ENCODE measurements around the gene RARB. TPM values are rescaled to one million over a fixed set of nuclear protein-coding genes. Genes with fewer than 3 reads are reported as not detected.

The RARB gene
- total and polyA plus RNA-seq, 11 donors, result 4.3 to 21.0 (median 16.3) TPM

- Histone ChIP-seq H3K4me1 (peaks cover 8 to 74% (median 56%) of the 10 kb centered on the region in 12 donors), H3K36me3 (no peaks in the 10 kb centered on the region), H3K9me3 (no peaks in the 10 kb centered on the region), H3K27ac (peak overlapping the region in 8 of 12 donors; percentile 70 to 92 (median 80)), H3K27me3 (no peaks in the 10 kb centered on the region), H3K4me3 (no peak overlapping the region)
- intact Hi-C loops (cut with DNase I), result loop anchor here in 2 of 10 donors (5.0 kb wide), 1 partner anchor 37 kb away; no protein-coding TSS in a partner anchor
- peak in 1 of 5 donors; percentile 48 for DNase-seq
- peak; percentile 11 to 31 (median 17) for ATAC-seq
- TF ChIP-seq POLR2A (IDR thresholded peaks at IDR 0.05) (no peak), CTCF (IDR thresholded peaks at IDR 0.05) (no peak)
- 55 to 61% (median 58%) methylated on average over 2 of the region's 2 CpGs for WGBS, 4 donors
These were observed 41.5 kb downstream of the RARB start for GRCh38 chr3:25469558-25469957.

DNA sequence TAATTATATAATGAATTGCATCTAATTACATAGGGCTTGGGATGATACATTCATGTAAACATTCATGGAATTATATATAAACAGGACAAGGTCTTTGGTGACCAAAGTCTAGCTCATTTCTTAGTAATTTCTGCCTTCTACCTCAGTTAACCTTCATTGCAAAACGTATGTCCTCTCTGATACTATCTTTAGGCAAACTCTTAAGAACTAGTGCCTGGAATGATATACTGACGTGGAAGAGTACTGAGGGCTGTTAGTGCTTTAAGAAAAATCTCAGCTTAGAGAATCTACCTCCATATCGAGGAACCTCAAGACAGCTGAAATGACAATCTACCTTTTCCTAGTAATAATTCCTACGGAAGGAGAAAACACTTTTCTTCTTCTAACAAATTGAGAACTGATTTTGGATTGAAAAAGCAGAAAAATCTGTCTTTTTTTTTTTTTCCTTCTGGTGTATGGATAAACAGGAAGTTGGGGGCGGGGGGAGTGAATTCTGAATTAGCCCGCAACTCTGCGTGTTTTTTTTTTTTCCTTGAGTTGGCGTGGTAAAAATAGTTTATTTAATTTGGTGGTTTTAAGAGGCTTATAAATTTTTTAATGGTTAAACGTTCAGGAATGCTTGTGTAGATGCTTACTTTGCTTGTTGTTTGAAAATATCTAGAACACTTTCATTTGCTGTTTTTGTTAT is 43.2 kb downstream of the RARB start:
- ATAC-seq (no peak), DNase-seq (peak in 2 of 5 donors; percentile 41 to 55)
- Histone ChIP-seq H3K27ac (peak overlapping the region in 8 of 12 donors; percentile 49 to 92 (median 78)), H3K36me3 (no peaks in the 10 kb centered on the region), H3K4me3 (peak overlapping the region in 9 of 12 donors; percentile 16 to 41 (median 30)), H3K4me1 (peaks cover 7 to 77% (median 58%) of the 10 kb centered on the region in 12 donors), H3K27me3 (no peaks in the 10 kb centered on the region), H3K9me3 (no peaks in the 10 kb centered on the region)
- TF ChIP-seq CTCF (IDR thresholded peaks at IDR 0.05), result no peak
- no peak for TF ChIP-seq POLR2A (IDR thresholded peaks at IDR 0.05)
- 14 to 24% (median 21%) methylated on average over 9 of the region's 9 CpGs for WGBS, 4 donors
- intact Hi-C loops (cut with DNase I), result loop anchor here in 2 of 10 donors (5.0 kb wide), 2 partner anchors 39 to 44 kb away; partner anchors contain the start of gene RARB (in 1 of the 2)

- no peaks in the 10 kb centered on the region for H3K27me3 ChIP-seq
- H3K4me3 ChIP-seq, result peak overlapping the region in 2 of 12 donors; percentile 40 to 41
- DNase-seq, result no peak
- WGBS, 4 donors, result 84 to 88% (median 86%) methylated on average over 5 of the region's 5 CpGs
- no peaks in the 10 kb centered on the region for H3K36me3 ChIP-seq
- H3K27ac ChIP-seq, result peak overlapping the region in 7 of 12 donors; percentile 49 to 92 (median 80)
- no peak for ATAC-seq
- peaks cover 7 to 83% (median 60%) of the 10 kb centered on the region in 12 donors for H3K4me1 ChIP-seq
- no peaks in the 10 kb centered on the region for H3K9me3 ChIP-seq
- intact Hi-C loops (cut with DNase I), result loop anchor here in 2 of 10 donors (5.0 kb wide), 2 partner anchors 40 to 45 kb away; partner anchors contain the start of gene RARB (in 1 of the 2)
- TF ChIP-seq CTCF (IDR thresholded peaks at IDR 0.05) (no peak), POLR2A (IDR thresholded peaks at IDR 0.05) (no peak)
These were observed 44.1 kb downstream of the RARB start for GRCh38 chr3:25472153-25472552.

DNA sequence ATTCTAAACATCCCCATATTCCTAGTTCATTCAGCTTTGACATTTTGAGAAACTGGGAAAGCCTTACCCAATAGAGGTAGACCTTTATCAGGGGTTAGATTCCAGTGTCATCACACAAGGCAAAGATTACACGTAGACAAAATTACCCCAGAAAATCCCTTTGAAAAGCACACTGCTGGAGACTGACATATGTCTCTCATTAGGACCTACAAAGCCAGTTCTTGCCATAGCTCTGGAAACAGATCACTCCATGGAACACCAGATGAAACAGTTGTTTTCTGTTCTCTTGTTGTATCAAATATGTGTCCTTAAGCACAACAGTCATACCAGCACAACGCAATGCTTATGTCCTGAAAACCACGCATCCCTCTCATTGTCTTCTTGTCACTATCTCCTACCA is 44.7 kb downstream of the RARB start:
- 81 to 85% (median 82%) methylated on average over 3 of the region's 3 CpGs for WGBS, 4 donors
- no peaks in the 10 kb centered on the region for H3K27me3 ChIP-seq
- no peaks in the 10 kb centered on the region for H3K9me3 ChIP-seq
- intact Hi-C loops (cut with DNase I), result loop anchor here in 2 of 10 donors (5.0 kb wide), 2 partner anchors 40 to 45 kb away; partner anchors contain the start of gene RARB (in 1 of the 2)
- H3K36me3 ChIP-seq, result no peaks in the 10 kb centered on the region
- peak overlapping the region in 6 of 12 donors; percentile 35 to 87 (median 77) for H3K27ac ChIP-seq
- no peak for DNase-seq
- peaks cover 9 to 83% (median 60%) of the 10 kb centered on the region in 12 donors for H3K4me1 ChIP-seq
- TF ChIP-seq POLR2A (IDR thresholded peaks at IDR 0.05) (no peak), CTCF (IDR thresholded peaks at IDR 0.05) (no peak)
- no peak for ATAC-seq
- no peak overlapping the region for H3K4me3 ChIP-seq
